Measurements from ENCODE around the gene DNAJC7. TPM values are rescaled to one million over a fixed set of nuclear protein-coding genes. Genes with fewer than 3 reads are reported as not detected.

DNAJC7 gene, protein sequence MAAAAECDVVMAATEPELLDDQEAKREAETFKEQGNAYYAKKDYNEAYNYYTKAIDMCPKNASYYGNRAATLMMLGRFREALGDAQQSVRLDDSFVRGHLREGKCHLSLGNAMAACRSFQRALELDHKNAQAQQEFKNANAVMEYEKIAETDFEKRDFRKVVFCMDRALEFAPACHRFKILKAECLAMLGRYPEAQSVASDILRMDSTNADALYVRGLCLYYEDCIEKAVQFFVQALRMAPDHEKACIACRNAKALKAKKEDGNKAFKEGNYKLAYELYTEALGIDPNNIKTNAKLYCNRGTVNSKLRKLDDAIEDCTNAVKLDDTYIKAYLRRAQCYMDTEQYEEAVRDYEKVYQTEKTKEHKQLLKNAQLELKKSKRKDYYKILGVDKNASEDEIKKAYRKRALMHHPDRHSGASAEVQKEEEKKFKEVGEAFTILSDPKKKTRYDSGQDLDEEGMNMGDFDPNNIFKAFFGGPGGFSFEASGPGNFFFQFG
- total RNA-seq (2022; extraction: Qiagen RNA extraction; ENCODE audit: low read depth), result 123 to 137 TPM (median 126 TPM) in 5 replicates

DNA sequence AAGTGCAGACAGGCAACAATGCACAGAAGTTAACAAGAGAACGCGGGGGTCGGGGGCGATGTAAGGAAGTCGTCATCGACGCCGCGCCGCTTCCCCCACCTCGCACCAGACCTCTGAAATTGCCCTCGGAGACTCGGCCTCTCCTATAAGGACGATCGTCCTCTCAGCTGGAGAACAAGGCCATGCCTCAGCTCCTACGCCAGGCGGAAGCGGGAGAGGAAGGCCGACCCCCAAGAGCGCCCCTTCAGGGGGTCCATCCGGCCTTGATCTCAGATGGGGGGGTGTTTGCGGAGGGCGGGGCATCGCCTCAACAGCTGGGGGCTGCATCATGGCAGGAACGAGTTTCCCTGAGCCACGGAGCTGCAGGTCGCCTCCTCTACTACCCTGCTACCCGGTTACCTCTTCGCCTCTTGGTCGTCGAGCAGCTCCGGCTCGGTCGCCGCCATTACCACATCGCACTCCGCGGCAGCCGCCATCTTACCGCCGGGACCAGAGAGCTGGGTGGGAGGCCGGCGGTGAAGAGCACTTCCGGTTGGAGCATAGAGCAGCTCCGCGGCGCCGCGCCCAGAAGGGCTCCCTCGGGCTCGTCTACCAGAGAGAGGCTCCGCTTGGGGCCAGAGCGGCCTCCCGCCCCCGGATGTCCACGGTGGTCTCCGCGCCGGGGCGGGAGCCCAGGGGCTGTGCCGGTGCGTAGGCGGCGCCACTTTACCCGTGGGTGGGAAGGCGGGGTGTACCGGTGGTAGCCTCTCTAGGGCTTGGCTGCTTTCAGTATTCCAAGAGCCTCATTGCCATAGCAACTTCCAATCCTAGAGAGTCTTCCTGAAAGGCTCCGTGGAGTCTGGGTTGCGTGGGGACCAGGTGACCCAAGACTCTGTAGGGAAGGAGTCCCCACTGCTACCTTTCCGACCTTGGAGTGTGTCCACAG, at the start of gene DNAJC7:
Gene DNAJC7, minus strand, starts transcription at position 499 of the 925 bp plus-strand sequence. Its CDS starts 23 bp downstream, at position 476.

DNA sequence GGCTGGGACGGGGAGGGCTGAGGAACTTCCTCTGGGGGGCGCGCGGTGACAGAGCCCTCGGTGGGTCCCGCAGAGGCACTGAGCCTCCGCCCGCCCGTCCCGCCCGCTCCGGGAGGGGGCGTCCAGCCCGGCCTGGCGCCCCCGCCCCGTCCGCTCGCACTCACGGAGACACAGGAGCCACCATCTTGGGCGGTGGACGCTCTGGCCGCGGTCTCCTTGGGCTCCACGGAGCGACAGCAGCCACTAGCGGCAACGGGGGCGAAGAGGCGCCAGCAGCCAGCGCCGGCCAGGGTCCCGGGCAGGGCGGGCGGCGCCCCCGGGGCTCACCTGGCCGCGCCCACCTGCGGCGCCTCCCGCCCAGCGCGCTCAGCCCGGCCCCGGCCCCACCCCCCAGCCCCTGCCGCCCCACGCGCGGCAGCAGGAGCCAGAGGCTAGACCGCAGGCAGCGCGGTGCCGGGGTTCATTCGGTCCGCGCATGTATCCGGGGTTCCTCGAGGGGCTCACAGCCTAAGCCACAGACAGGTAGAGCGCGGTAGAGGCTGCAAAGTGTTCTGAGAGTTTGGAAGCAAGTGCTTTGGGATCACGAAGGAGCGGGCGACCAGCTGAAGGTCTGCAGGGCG, 33.3 kb upstream of the DNAJC7 start, which contains the start of gene C17orf113:
Gene C17orf113, minus strand, starts transcription at position 209 of the 620 bp plus-strand sequence. CDS start 7,225 bp downstream, outside the sequence.

DNA sequence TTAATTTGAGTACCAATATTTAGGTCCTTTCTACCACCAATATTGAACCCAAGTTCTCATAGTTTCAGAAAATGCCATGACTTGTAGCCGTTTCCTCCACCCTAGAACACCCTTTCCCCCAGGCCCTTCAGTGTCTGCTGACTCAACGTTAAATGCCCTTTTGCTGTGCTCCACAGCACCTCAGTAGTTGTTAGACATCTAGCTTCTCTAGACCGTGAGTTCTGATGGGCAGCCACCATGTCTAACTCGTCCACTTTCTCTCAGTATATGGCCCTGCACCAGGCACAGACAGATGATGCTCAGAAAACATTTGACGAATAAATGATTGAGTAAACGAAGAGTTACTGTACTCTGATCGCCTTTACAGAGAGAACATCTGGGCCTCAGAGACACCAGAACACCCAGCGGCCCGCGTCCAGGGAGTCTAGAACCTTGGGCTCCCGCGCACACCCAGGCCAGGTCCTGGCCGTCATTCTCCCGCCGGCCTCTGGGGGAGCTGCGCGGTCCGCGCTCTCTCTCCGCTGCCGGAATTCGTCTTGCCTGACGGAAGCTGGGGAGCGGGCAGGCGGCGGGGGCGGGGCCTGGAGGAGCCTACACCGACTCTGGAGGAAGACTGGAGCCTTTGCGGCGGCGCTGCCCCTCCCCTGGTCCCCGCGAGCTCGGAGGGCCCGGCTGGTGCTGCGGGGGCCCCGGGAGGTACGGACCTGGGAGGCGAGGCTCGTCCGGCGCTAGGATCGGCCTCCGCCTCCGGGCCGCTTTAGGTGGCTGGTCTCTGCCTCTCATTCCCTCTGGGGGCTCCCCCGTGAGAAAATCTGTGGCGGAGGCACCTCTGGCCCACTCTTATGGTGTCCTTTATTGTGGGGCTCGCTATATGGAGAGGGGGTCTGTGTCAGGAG, 2.5 kb upstream of the DNAJC7 start, which contains the start of gene NKIRAS2:
Gene NKIRAS2, plus strand, starts transcription at position 582 of the 896 bp plus-strand sequence. CDS start 1,488 bp downstream, outside the sequence.

DNA sequence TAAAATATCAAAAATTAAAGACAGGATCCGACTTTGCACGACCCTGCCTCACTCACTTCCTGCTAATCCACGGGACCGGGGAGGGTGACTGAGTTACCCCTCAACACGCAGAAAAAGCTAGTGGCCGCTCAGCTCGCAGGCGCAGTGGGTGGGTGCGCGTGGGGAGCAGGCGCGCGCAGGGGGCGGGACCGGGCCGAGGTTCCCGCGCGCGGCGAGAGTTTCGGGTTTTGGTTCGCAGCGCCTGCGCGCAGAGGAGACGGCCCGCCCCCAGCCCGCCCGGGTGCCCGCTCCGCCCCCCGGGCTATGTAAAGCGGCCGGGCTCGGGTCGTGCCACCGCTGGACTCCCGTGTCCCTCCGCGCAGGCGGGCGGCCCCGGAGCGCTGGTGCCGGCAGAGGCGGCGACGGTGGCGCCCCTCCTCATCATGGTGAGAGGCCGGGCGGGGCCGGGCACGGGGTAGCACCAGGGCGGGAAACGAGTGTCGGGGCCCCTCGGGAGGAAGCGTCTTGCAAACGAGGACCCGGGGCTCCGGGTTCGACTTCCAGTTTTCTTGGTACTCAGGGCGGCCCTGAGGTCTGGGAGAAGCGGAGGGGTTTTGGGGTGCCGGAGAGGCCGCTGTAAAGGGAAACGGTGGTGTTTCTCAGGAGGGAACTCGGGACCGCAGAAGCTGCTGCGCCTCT, 50.6 kb downstream of the DNAJC7 start, which contains the start of gene CNP:
Gene CNP, plus strand, starts transcription at position 333 of the 678 bp plus-strand sequence. Its CDS starts 90 bp downstream, at position 423.

DNA sequence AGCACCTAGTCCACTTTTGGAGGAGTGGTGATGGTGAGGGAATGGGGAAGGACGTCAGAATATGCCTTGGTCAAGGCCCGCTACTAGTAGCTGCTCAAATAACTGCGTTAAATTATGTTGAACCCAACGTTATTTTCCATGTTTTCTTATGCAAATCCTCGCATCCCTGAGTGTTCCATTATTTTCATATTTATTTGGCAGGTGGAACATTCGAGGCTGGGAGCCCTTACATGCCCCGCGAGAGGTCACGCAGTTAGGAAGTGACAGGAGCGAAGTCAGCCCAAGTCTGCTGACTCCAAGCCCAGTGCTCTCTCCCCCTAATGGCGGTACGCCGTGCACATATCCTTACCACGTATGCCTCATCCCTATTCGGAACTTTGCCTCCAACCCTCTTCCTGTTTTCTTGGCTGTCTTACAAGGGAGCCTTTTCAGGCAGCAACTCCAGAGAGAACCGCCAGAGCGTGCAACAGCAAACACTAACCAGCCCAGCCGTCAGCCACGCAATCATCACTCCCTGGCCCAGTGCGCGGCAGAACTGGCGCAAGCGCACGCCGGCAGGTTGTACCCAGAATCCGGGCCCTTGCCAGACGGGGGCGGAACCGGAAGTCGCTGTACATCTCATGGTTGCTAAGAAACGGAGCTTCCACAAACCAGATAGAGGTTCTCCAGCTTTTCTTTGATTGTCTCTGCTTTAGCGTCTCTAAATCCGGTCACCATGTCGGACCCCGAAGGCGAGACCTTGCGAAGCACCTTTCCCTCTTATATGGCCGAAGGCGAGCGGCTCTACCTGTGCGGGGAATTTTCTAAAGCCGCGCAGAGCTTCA, 87.0 kb downstream of the DNAJC7 start, which contains the start of gene ODAD4:
Gene ODAD4, plus strand, starts transcription at position 609 of the 824 bp plus-strand sequence. Its CDS starts 107 bp downstream, at position 716.

Other genes starting within 250 kb of the DNAJC7 start
- gene JUP, start 230.7 kb downstream of the DNAJC7 start, total RNA-seq (2022; extraction: Qiagen RNA extraction; ENCODE audit: low read depth), result 84.4 to 128 TPM (median 119 TPM) in 5 replicates
- gene P3H4, start 205.5 kb downstream of the DNAJC7 start, total RNA-seq (2022; extraction: Qiagen RNA extraction; ENCODE audit: low read depth), result 28.2 to 40.1 TPM (median 37.2 TPM) in 5 replicates
- 94.4 to 120 TPM (median 107 TPM) in 5 replicates for gene FKBP10, start 204.4 kb downstream of the DNAJC7 start, total RNA-seq (2022; extraction: Qiagen RNA extraction; ENCODE audit: low read depth)
- gene NT5C3B, start 181.2 kb downstream of the DNAJC7 start, total RNA-seq (2022; extraction: Qiagen RNA extraction; ENCODE audit: low read depth), result 100 to 115 TPM (median 113 TPM) in 5 replicates
- 0.03 TPM in 1 of 5 replicates, not detected in the others for gene KLHL10, start 179.6 kb downstream of the DNAJC7 start, total RNA-seq (2022; extraction: Qiagen RNA extraction; ENCODE audit: low read depth)
- 2.2 to 4.6 TPM (median 2.8 TPM) in 5 replicates for gene KLHL11, start 152.0 kb downstream of the DNAJC7 start, total RNA-seq (2022; extraction: Qiagen RNA extraction; ENCODE audit: low read depth)
- 261 to 324 TPM (median 311 TPM) in 5 replicates for gene ACLY, start 98.5 kb downstream of the DNAJC7 start, total RNA-seq (2022; extraction: Qiagen RNA extraction; ENCODE audit: low read depth)
- 1.1 to 2.4 TPM (median 1.7 TPM) in 5 replicates for gene ODAD4, start 86.8 kb downstream of the DNAJC7 start, total RNA-seq (2022; extraction: Qiagen RNA extraction; ENCODE audit: low read depth)
- 57.9 to 75.9 TPM (median 71.3 TPM) in 5 replicates for gene CNP, start 50.6 kb downstream of the DNAJC7 start, total RNA-seq (2022; extraction: Qiagen RNA extraction; ENCODE audit: low read depth)
- gene NKIRAS2, start 2.7 kb upstream of the DNAJC7 start, total RNA-seq (2022; extraction: Qiagen RNA extraction; ENCODE audit: low read depth), result 45.2 to 51.0 TPM (median 46.7 TPM) in 5 replicates
- gene C17orf113, start 33.2 kb upstream of the DNAJC7 start, total RNA-seq (2022; extraction: Qiagen RNA extraction; ENCODE audit: low read depth), result 0.40 to 0.81 TPM (median 0.62 TPM) in 5 replicates
- 0.13 to 0.27 TPM (median 0.19 TPM) in 4 of 5 replicates, not detected in the other for gene ZNF385C, start 81.0 kb upstream of the DNAJC7 start, total RNA-seq (2022; extraction: Qiagen RNA extraction; ENCODE audit: low read depth)
- gene DHX58, start 95.3 kb upstream of the DNAJC7 start, total RNA-seq (2022; extraction: Qiagen RNA extraction; ENCODE audit: low read depth), result 0.12 to 0.50 TPM (median 0.44 TPM) in 5 replicates
- gene KAT2A, start 103.9 kb upstream of the DNAJC7 start, total RNA-seq (2022; extraction: Qiagen RNA extraction; ENCODE audit: low read depth), result 39.6 to 57.8 TPM (median 55.5 TPM) in 5 replicates
- gene HSPB9, start 105.4 kb upstream of the DNAJC7 start, total RNA-seq (2022; extraction: Qiagen RNA extraction; ENCODE audit: low read depth), result not detected in 5 replicates
- 230 to 266 TPM (median 264 TPM) in 5 replicates for gene RAB5C, start 137.6 kb upstream of the DNAJC7 start, total RNA-seq (2022; extraction: Qiagen RNA extraction; ENCODE audit: low read depth)
- gene KCNH4, start 163.7 kb upstream of the DNAJC7 start, total RNA-seq (2022; extraction: Qiagen RNA extraction; ENCODE audit: low read depth), result 0.28 to 0.61 TPM (median 0.49 TPM) in 5 replicates
- gene HCRT, start 168.0 kb upstream of the DNAJC7 start, total RNA-seq (2022; extraction: Qiagen RNA extraction; ENCODE audit: low read depth), result 0.10 TPM in 1 of 5 replicates, not detected in the others
- gene GHDC, start 177.1 kb upstream of the DNAJC7 start, total RNA-seq (2022; extraction: Qiagen RNA extraction; ENCODE audit: low read depth), result 14.2 to 22.4 TPM (median 20.2 TPM) in 5 replicates